Subcutaneous adipose tissue (tissue), 4 donors: ENCODE measurements around the gene ADGRG1. TPM values are rescaled to one million over a fixed set of nuclear protein-coding genes. Genes with fewer than 3 reads are reported as not detected.

Experiments
- total RNA-seq, 4 donors: library from RNA; depleted of rRNA; stranded (reverse); fragments of >200 nt; gene quantifications; one replicate each; pipeline ENCODE4 v1.1.0, GENCODE V29; 2016
- TF ChIP-seq, protein P1 (sequence below): fragments of 450-650 bp; IDR thresholded peaks from one replicate; pipeline ENCODE4 v1.5.1; 2016; ENCODE audit warnings: low read depth, mild to moderate bottlenecking, control low read depth, antibody characterized with exemption, moderate library complexity

Gene ADGRG1
- total RNA-seq, 4 donors from 2014 or later = 10.0 to 92.5 (median 21.2) TPM

DNA sequence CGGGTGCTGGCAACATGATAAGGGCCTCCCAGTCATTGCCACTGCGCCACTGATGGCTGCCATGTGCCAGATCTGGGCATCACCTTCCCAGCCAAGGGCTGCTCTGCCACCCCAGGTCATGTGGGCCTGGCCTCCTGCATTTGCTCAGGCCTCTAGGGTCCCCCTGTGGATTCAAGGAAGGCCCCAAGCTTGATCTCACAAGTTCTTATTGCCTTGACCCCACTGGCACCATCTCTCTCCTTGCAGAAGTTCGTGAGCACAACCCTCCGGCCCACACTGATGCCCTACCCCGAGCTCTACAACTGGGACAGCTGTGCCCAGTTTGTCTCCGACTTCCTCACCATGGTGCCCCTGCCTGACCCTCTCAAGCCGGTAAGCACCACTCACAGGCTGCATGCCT, 71.5 kb downstream of the ADGRG1 start:
- TF ChIP-seq, protein P1, sequence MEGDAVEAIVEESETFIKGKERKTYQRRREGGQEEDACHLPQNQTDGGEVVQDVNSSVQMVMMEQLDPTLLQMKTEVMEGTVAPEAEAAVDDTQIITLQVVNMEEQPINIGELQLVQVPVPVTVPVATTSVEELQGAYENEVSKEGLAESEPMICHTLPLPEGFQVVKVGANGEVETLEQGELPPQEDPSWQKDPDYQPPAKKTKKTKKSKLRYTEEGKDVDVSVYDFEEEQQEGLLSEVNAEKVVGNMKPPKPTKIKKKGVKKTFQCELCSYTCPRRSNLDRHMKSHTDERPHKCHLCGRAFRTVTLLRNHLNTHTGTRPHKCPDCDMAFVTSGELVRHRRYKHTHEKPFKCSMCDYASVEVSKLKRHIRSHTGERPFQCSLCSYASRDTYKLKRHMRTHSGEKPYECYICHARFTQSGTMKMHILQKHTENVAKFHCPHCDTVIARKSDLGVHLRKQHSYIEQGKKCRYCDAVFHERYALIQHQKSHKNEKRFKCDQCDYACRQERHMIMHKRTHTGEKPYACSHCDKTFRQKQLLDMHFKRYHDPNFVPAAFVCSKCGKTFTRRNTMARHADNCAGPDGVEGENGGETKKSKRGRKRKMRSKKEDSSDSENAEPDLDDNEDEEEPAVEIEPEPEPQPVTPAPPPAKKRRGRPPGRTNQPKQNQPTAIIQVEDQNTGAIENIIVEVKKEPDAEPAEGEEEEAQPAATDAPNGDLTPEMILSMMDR = no peak

- TF ChIP-seq, protein P1 = no peak
Observed at GRCh38 chr16:57700781-57701551, 72.5 kb downstream of the ADGRG1 start.

- TF ChIP-seq, protein P1 = no peak
Observed at GRCh38 chr16:57701759-57702371, 73.4 kb downstream of the ADGRG1 start.

GRCh38 chr16:57703416-57704010, 75.1 kb downstream of the ADGRG1 start:
- TF ChIP-seq, protein P1 = no peak

GRCh38 chr16:57704011-57704904, 75.8 kb downstream of the ADGRG1 start:
- TF ChIP-seq, protein P1 = no peak

DNA sequence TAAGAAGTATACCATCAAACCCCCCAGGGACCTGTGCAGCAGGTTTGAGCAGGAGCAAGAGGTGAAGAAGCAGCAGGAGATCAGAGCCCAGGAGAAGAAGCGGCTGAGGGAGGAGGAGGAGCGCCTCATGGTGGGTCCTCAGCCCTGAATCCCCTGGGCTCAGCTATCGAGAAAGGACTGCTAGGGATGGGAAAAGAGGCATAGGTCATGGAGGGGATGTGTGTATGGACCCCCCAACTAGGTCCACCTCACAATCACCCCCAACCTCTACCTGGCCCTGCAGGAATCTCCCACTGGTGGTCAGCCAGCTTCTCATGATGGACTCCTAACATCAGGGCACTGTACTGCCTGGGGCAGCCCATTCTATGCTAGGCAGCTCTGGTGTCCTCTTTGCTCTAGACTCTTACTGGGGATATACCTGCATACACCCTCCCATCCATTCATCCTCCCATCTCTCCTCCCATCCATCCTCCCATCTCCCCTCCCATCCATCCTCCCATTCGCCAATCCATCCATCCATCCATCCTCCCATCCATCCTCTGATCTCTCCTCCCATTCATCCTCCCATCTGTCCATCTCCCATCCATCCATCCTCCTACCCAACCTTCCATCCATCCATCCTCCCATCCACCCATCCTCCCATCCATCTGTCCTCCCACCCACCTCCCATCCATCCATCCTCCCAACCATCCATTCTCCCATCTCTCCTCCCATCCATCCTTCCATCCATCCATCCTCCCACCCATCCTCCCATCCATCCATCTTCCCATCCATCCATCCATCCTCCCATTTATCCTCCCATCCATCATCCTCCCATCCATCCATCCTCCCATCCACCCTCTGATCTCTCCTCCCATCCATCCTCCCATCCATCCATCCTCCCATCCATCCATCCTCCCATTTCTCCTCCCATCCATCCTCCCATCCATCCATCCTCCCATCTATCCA, 76.7 kb downstream of the ADGRG1 start:
- TF ChIP-seq, protein P1 = no peak
